Neural cell (in vitro differentiated cells): Measurements from ENCODE around the gene PODNL1. TPM values are rescaled to one million over a fixed set of nuclear protein-coding genes. Genes with fewer than 3 reads are reported as not detected.

Experiments
- H2AFZ ChIP-seq: fragments of 200-600, 300-800 bp; sonication (generic), shearing (Covaris generic); 2 replicates; pipeline ENCODE4 v1.6.0; 2014; ENCODE audit warnings: low read depth, mild to moderate bottlenecking, antibody characterized with exemption, low read length, moderate library complexity
- H3F3A ChIP-seq: fragments of 200-600 bp; shearing (Covaris generic); 2 replicates; pipeline ENCODE4 v1.6.1; 2016; ENCODE audit warnings: mild to moderate bottlenecking, moderate library complexity, mixed read lengths, antibody characterized with exemption, low read length; ENCODE audit not compliant: insufficient read depth, poor library complexity, severe bottlenecking
- H3K27ac ChIP-seq: fragments of 200-600, 300-800 bp; sonication (generic), shearing (Covaris generic); 2 replicates; pipeline ENCODE4 v1.5.1; 2014; ENCODE audit warnings: mild to moderate bottlenecking, low read length, moderate library complexity
- H3K27me3 ChIP-seq: fragments of 300-800, 200-600 bp; sonication (generic), shearing (Covaris generic); 2 replicates; pipeline ENCODE4 v1.6.0; 2014; ENCODE audit warnings: mild to moderate bottlenecking, low read depth, low read length, moderate library complexity; ENCODE audit not compliant: insufficient read depth
- H3K36me3 ChIP-seq: fragments of 300-800, 200-600 bp; sonication (generic), shearing (Covaris generic); 2 replicates; pipeline ENCODE4 v1.5.1; 2014; ENCODE audit warnings: mild to moderate bottlenecking, antibody characterized with exemption, low read length, moderate library complexity; ENCODE audit not compliant: insufficient read depth
- H3K4me2 ChIP-seq: fragments of 300-800, 200-600 bp; sonication (generic), shearing (Covaris generic); 2 replicates; pipeline ENCODE4 v1.6.0; 2014; ENCODE audit warnings: mild to moderate bottlenecking, low read length
- H3K4me3 ChIP-seq: fragments of 300-800, 200-600 bp; sonication (generic), shearing (Covaris generic); 2 replicates; pipeline ENCODE4 v1.5.1; 2014; ENCODE audit warnings: mild to moderate bottlenecking, low read length, moderate library complexity
- H3K79me2 ChIP-seq: fragments of 200-600 bp; shearing (Covaris generic); replicated peaks from 2 replicates; pipeline ENCODE4 v1.6.0; 2014; ENCODE audit warnings: mild to moderate bottlenecking, low read length, moderate library complexity; ENCODE audit not compliant: insufficient read depth
- H3K9ac ChIP-seq: fragments of 300-800, 200-600 bp; sonication (generic), shearing (Covaris generic); 2 replicates; pipeline ENCODE4 v1.6.1; 2016; ENCODE audit warnings: mild to moderate bottlenecking, low read length, mixed read lengths
- H3K9me2 ChIP-seq: fragments of 200-600 bp; shearing (Covaris generic); 2 replicates; pipeline ENCODE4 v1.6.1; 2016; ENCODE audit warnings: mild to moderate bottlenecking, low read length, mixed read lengths; ENCODE audit not compliant: insufficient read depth
- H3K9me3 ChIP-seq: fragments of 200-600, 300-800 bp; sonication (generic), shearing (Covaris generic); 2 replicates; pipeline ENCODE4 v1.6.1; 2016; ENCODE audit warnings: mild to moderate bottlenecking, mixed run types, low read length, moderate library complexity, mixed read lengths
- H4K20me1 ChIP-seq: fragments of 200-600 bp; shearing (Covaris generic); 2 replicates; pipeline ENCODE4 v1.6.1; 2016; ENCODE audit warnings: mild to moderate bottlenecking, mixed run types; ENCODE audit not compliant: insufficient read depth
- EP300 ChIP-seq: fragments of 450-650 bp; conservative IDR thresholded peaks from 2 replicates; pipeline ENCODE4 v1.6.1; 2014; ENCODE audit warnings: antibody characterized with exemption, mild to moderate bottlenecking, moderate library complexity; ENCODE audit not compliant: poor library complexity, severe bottlenecking
- EZH2 ChIP-seq: fragments of 200-600, 300-800 bp; shearing (Covaris generic), sonication (generic); IDR thresholded peaks from 2 replicates; pipeline ENCODE4 v1.6.1; 2014; ENCODE audit warnings: antibody characterized with exemption, low read length, borderline replicate concordance, mild to moderate bottlenecking; ENCODE audit not compliant: insufficient read depth, poor library complexity, severe bottlenecking
- MXI1 ChIP-seq: fragments of 450-650 bp; conservative IDR thresholded peaks from 2 replicates; pipeline ENCODE4 v1.6.1; 2014; ENCODE audit warnings: antibody characterized with exemption, mild to moderate bottlenecking; ENCODE audit not compliant: poor library complexity, severe bottlenecking
- POLR2AphosphoS5 ChIP-seq: IDR thresholded peaks from 2 replicates; pipeline ENCODE4 v1.6.1; 2012
- RAD21 ChIP-seq: fragments of 450-650 bp; conservative IDR thresholded peaks from 2 replicates; pipeline ENCODE4 v1.6.1; 2014; ENCODE audit warnings: antibody characterized with exemption, mild to moderate bottlenecking, moderate library complexity
- SMC3 ChIP-seq: fragments of 450-650 bp; conservative IDR thresholded peaks from 2 replicates; pipeline ENCODE4 v1.6.1; 2014; ENCODE audit warnings: antibody characterized with exemption, mild to moderate bottlenecking, moderate library complexity; ENCODE audit not compliant: poor library complexity
- TAF1 ChIP-seq: IDR thresholded peaks from 2 replicates; pipeline ENCODE4 v1.6.1; 2012; ENCODE audit warnings: low read depth
- polyA plus RNA-seq: library from polyadenylated mRNA; depleted of rRNA; stranded (reverse); fragments of >200 nt; gene quantifications from 2 replicates; pipeline ENCODE4 v1.2.3, GENCODE V29; 2014
- TF ChIP-seq, protein P1 (sequence below): IDR thresholded peaks from 2 replicates; pipeline ENCODE4 v1.6.1; 2012; ENCODE audit warnings: borderline replicate concordance
- TF ChIP-seq, protein P2 (sequence below): fragments of 450-650 bp; IDR thresholded peaks from 2 replicates; pipeline ENCODE4 v1.5.1; 2014; ENCODE audit warnings: antibody characterized with exemption, mild to moderate bottlenecking, moderate library complexity; ENCODE audit not compliant: poor library complexity, severe bottlenecking

The PODNL1 gene
- polyA plus RNA-seq, 1 donor from 2014 or later = not detected

DNA sequence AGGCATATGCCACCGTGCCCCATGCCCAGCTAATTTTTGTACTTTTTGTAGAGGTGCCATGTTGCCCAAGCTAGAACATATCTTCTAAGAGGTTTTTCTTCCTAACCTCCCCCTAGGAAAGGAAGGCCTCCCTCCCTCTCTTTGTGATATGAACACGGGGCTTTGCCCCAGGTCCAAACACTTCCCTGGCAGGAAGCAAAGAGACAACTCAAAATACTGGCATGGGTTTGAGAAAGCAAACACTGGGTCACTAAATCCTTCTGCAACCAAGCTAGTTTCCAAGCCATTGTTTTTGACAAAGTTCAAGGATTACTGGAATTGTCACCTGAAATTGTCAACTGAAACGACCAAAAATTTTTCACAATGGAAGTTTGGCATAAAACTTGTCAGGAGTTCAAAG is 23.4 kb downstream of the PODNL1 start:
- TF ChIP-seq, protein P1, sequence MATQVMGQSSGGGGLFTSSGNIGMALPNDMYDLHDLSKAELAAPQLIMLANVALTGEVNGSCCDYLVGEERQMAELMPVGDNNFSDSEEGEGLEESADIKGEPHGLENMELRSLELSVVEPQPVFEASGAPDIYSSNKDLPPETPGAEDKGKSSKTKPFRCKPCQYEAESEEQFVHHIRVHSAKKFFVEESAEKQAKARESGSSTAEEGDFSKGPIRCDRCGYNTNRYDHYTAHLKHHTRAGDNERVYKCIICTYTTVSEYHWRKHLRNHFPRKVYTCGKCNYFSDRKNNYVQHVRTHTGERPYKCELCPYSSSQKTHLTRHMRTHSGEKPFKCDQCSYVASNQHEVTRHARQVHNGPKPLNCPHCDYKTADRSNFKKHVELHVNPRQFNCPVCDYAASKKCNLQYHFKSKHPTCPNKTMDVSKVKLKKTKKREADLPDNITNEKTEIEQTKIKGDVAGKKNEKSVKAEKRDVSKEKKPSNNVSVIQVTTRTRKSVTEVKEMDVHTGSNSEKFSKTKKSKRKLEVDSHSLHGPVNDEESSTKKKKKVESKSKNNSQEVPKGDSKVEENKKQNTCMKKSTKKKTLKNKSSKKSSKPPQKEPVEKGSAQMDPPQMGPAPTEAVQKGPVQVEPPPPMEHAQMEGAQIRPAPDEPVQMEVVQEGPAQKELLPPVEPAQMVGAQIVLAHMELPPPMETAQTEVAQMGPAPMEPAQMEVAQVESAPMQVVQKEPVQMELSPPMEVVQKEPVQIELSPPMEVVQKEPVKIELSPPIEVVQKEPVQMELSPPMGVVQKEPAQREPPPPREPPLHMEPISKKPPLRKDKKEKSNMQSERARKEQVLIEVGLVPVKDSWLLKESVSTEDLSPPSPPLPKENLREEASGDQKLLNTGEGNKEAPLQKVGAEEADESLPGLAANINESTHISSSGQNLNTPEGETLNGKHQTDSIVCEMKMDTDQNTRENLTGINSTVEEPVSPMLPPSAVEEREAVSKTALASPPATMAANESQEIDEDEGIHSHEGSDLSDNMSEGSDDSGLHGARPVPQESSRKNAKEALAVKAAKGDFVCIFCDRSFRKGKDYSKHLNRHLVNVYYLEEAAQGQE = no peak
- no peak for TF ChIP-seq MXI1
- no peaks in the 10 kb centered on the region for H4K20me1 ChIP-seq
- no peaks in the 10 kb centered on the region for H3K9me3 ChIP-seq
- H3K79me2 ChIP-seq = no peaks in the 10 kb centered on the region
- H2AFZ ChIP-seq = no peak overlapping the region
- no peaks in the 10 kb centered on the region for H3K27me3 ChIP-seq
- no peaks in the 10 kb centered on the region for H3F3A ChIP-seq
- peaks cover 5% of the 10 kb centered on the region for H3K36me3 ChIP-seq
- no peaks in the 10 kb centered on the region for H3K9me2 ChIP-seq
- no peak overlapping the region for H3K4me2 ChIP-seq
- no peak overlapping the region for H3K9ac ChIP-seq
- no peak overlapping the region for H3K4me3 ChIP-seq
- no peak overlapping the region for H3K27ac ChIP-seq

DNA sequence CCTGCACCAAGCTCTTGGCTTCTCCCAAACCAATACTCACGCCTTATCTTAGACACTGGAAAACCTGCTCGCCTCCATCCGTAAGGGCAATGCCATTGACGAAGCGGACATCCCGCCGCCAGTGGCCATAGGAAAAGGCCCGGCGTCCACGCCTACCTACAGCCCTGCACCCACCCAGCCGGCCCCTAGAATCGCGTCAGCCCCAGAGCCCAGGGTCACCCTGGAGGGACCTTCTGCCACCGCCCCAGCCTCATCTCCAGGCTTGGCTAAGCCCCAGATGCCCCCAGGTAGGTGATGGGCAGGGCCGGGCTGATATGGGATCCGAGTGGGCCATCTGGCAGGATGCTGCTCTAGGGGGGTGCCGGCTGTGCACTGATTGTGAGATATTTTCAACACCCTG is 24.9 kb downstream of the PODNL1 start:
- H3K4me2 ChIP-seq = no peak overlapping the region
- H3K9me2 ChIP-seq = no peaks in the 10 kb centered on the region
- peaks cover 5% of the 10 kb centered on the region for H3K36me3 ChIP-seq
- H3K9me3 ChIP-seq = no peaks in the 10 kb centered on the region
- H2AFZ ChIP-seq = no peak overlapping the region
- no peak overlapping the region for H3K9ac ChIP-seq
- H3K27me3 ChIP-seq = no peaks in the 10 kb centered on the region
- no peak overlapping the region for H3K27ac ChIP-seq
- no peaks in the 10 kb centered on the region for H3F3A ChIP-seq
- no peak for TF ChIP-seq SMC3
- no peak for TF ChIP-seq EP300
- TF ChIP-seq EZH2 = no peak
- no peak overlapping the region for H3K4me3 ChIP-seq
- H3K79me2 ChIP-seq = no peaks in the 10 kb centered on the region
- no peaks in the 10 kb centered on the region for H4K20me1 ChIP-seq

- no peaks in the 10 kb centered on the region for H3F3A ChIP-seq
- H3K36me3 ChIP-seq = no peaks in the 10 kb centered on the region
- no peaks in the 10 kb centered on the region for H4K20me1 ChIP-seq
- H2AFZ ChIP-seq = no peak overlapping the region
- no peak overlapping the region for H3K9ac ChIP-seq
- peaks cover 4% of the 10 kb centered on the region for H3K79me2 ChIP-seq
- no peak overlapping the region for H3K4me3 ChIP-seq
- H3K4me2 ChIP-seq = no peak overlapping the region
- H3K9me3 ChIP-seq = no peaks in the 10 kb centered on the region
- H3K27me3 ChIP-seq = no peaks in the 10 kb centered on the region
- no peak for TF ChIP-seq SMC3
- TF ChIP-seq, protein P1 = no peak
- no peak for TF ChIP-seq EZH2
- TF ChIP-seq POLR2AphosphoS5 = no peak
- TF ChIP-seq EP300 = no peak
- no peak for TF ChIP-seq TAF1
- no peak for TF ChIP-seq RAD21
- TF ChIP-seq MXI1 = no peak
- TF ChIP-seq, protein P2, sequence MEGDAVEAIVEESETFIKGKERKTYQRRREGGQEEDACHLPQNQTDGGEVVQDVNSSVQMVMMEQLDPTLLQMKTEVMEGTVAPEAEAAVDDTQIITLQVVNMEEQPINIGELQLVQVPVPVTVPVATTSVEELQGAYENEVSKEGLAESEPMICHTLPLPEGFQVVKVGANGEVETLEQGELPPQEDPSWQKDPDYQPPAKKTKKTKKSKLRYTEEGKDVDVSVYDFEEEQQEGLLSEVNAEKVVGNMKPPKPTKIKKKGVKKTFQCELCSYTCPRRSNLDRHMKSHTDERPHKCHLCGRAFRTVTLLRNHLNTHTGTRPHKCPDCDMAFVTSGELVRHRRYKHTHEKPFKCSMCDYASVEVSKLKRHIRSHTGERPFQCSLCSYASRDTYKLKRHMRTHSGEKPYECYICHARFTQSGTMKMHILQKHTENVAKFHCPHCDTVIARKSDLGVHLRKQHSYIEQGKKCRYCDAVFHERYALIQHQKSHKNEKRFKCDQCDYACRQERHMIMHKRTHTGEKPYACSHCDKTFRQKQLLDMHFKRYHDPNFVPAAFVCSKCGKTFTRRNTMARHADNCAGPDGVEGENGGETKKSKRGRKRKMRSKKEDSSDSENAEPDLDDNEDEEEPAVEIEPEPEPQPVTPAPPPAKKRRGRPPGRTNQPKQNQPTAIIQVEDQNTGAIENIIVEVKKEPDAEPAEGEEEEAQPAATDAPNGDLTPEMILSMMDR = no peak
- no peak overlapping the region for H3K27ac ChIP-seq
- H3K9me2 ChIP-seq = no peaks in the 10 kb centered on the region
Measured at GRCh38 chr19:13909430-13909829, 28.8 kb downstream of the PODNL1 start.
